ENCODE data around the gene CTNNA3. TPM values are rescaled to one million over a fixed set of nuclear protein-coding genes. Genes with fewer than 3 reads are reported as not detected.

CTNNA3 gene
- total RNA-seq, 1 experiment from 2014 or later, result 0.85 TPM

DNA sequence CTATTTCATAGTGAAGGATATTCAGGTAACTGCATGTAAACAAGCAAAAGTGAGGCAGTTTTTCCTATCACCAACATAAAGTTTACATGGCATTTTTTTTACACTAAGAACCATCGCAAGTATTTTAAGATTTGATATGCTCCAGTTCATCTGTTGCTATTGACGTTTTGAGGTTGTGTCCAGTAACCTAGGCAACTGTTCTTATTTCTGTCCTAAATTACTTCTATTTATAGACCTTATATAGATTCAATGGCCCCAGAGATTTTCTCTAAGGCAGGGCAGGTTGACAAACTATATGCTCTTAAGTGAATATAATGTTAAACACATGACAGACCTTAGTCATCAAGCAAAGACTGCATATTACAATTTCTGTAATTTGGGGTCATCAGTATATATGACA is 1600.4 kb downstream of the CTNNA3 start:
- Histone ChIP-seq H3K9me3 (ENCODE audit: control insufficient read depth, insufficient read depth, low read depth, low read length) (no peaks in the 10 kb centered on the region; the same call in 1 of the 2 replicates), H3K36me3 (ENCODE audit: control insufficient read depth, insufficient read depth, low read length) (no peaks in the 10 kb centered on the region), H3K27me3 (ENCODE audit: control insufficient read depth, insufficient read depth, low read length) (no peaks in the 10 kb centered on the region), H3K4me3 (ENCODE audit: low read depth in 2 of 2, low read length in 2 of 2) (no peak overlapping the region), H3K27ac (ENCODE audit: low read length) (no peak overlapping the region), H3K4me1 (ENCODE audit: control insufficient read depth, insufficient read depth, low read length) (no peaks in the 10 kb centered on the region)
- ATAC-seq (no peak), DNase-seq (ENCODE audit: low read depth, low spot score) (no peak)
- intact Hi-C loops (cut with micrococcal nuclease; ENCODE audit: unreplicated experiment) (no loop called here), in situ Hi-C loops (cut with HindIII; ENCODE audit: low pct_unique_long_range_greater_than_20kb, low sequenced_read_pairs) (no loop called here)
- ChIA-PET CTCF (no interaction called here), POLR2A (no interaction called here)
- TF ChIP-seq, protein P1, sequence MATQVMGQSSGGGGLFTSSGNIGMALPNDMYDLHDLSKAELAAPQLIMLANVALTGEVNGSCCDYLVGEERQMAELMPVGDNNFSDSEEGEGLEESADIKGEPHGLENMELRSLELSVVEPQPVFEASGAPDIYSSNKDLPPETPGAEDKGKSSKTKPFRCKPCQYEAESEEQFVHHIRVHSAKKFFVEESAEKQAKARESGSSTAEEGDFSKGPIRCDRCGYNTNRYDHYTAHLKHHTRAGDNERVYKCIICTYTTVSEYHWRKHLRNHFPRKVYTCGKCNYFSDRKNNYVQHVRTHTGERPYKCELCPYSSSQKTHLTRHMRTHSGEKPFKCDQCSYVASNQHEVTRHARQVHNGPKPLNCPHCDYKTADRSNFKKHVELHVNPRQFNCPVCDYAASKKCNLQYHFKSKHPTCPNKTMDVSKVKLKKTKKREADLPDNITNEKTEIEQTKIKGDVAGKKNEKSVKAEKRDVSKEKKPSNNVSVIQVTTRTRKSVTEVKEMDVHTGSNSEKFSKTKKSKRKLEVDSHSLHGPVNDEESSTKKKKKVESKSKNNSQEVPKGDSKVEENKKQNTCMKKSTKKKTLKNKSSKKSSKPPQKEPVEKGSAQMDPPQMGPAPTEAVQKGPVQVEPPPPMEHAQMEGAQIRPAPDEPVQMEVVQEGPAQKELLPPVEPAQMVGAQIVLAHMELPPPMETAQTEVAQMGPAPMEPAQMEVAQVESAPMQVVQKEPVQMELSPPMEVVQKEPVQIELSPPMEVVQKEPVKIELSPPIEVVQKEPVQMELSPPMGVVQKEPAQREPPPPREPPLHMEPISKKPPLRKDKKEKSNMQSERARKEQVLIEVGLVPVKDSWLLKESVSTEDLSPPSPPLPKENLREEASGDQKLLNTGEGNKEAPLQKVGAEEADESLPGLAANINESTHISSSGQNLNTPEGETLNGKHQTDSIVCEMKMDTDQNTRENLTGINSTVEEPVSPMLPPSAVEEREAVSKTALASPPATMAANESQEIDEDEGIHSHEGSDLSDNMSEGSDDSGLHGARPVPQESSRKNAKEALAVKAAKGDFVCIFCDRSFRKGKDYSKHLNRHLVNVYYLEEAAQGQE (IDR thresholded peaks at IDR 0.05; ENCODE audit: insufficient read depth in 1 of 2, low read depth in 2 of 2, low read length in 1 of 2), result no peak
- TF ChIP-seq SIN3A (IDR thresholded peaks at IDR 0.05; ENCODE audit: borderline replicate concordance, insufficient read depth, low read depth, low read length), result no peak
- TF ChIP-seq TCF7L2 (IDR thresholded peaks at IDR 0.05; ENCODE audit: low read depth, low read length), result no peak
- no peak for TF ChIP-seq POLR2AphosphoS5 (IDR thresholded peaks at IDR 0.05; ENCODE audit: low read depth, low read length)
- TF ChIP-seq, protein P2, sequence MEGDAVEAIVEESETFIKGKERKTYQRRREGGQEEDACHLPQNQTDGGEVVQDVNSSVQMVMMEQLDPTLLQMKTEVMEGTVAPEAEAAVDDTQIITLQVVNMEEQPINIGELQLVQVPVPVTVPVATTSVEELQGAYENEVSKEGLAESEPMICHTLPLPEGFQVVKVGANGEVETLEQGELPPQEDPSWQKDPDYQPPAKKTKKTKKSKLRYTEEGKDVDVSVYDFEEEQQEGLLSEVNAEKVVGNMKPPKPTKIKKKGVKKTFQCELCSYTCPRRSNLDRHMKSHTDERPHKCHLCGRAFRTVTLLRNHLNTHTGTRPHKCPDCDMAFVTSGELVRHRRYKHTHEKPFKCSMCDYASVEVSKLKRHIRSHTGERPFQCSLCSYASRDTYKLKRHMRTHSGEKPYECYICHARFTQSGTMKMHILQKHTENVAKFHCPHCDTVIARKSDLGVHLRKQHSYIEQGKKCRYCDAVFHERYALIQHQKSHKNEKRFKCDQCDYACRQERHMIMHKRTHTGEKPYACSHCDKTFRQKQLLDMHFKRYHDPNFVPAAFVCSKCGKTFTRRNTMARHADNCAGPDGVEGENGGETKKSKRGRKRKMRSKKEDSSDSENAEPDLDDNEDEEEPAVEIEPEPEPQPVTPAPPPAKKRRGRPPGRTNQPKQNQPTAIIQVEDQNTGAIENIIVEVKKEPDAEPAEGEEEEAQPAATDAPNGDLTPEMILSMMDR (IDR thresholded peaks at IDR 0.05), result no peak
- no TSS peak for BruUV-seq (replicated peaks)

DNA sequence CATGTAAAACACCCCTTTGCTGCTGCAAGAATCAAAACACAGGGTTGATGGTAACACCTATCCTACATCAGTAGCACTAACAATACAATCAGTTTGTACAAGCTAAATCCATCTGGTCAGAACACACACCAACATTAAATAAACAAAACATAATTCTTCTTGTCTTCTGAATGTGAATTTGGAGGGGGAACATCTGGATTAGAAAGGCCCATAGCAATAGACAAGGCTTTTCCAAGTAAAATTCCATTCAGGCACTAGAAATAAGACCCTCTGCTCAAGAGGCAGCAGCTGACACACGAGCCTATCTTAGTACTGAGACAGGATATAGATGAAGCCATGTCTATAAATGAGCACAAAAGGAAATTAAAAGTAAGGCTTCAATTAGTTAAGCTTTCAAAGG is 1610.1 kb downstream of the CTNNA3 start:
- intact Hi-C loops (cut with micrococcal nuclease; ENCODE audit: unreplicated experiment), result no loop called here

More for the DNA sequence above, 1610.1 kb downstream of the CTNNA3 start:
- H3K27me3 ChIP-seq (ENCODE audit: control insufficient read depth, insufficient read depth, low read length), result no peaks in the 10 kb centered on the region
- no peak for ATAC-seq
- ChIA-PET POLR2A (no interaction called here), CTCF (no interaction called here)
- no peaks in the 10 kb centered on the region for H3K4me1 ChIP-seq (ENCODE audit: control insufficient read depth, insufficient read depth, low read length)
- H3K4me3 ChIP-seq (ENCODE audit: low read depth in 2 of 2, low read length in 2 of 2), result no peak overlapping the region
- no TSS peak for BruUV-seq (replicated peaks)
- in situ Hi-C loops (cut with HindIII; ENCODE audit: low pct_unique_long_range_greater_than_20kb, low sequenced_read_pairs), result no loop called here
- TF ChIP-seq, protein P1 (IDR thresholded peaks at IDR 0.05; ENCODE audit: insufficient read depth in 1 of 2, low read depth in 2 of 2, low read length in 1 of 2), result no peak
- no peak for TF ChIP-seq TCF7L2 (IDR thresholded peaks at IDR 0.05; ENCODE audit: low read depth, low read length)
- TF ChIP-seq POLR2AphosphoS5 (IDR thresholded peaks at IDR 0.05; ENCODE audit: low read depth, low read length), result no peak
- TF ChIP-seq, protein P2 (IDR thresholded peaks at IDR 0.05), result no peak
- no peak for TF ChIP-seq SIN3A (IDR thresholded peaks at IDR 0.05; ENCODE audit: borderline replicate concordance, insufficient read depth, low read depth, low read length)
- no peaks in the 10 kb centered on the region; the same call in 1 of the 2 replicates for H3K9me3 ChIP-seq (ENCODE audit: control insufficient read depth, insufficient read depth, low read depth, low read length)
- no peak overlapping the region for H3K27ac ChIP-seq (ENCODE audit: low read length)
- no peaks in the 10 kb centered on the region for H3K36me3 ChIP-seq (ENCODE audit: control insufficient read depth, insufficient read depth, low read length)
- no peak for DNase-seq (ENCODE audit: low read depth, low spot score)
